ENCODE results near the gene CD7.

The CD7 gene

GRCh38 chr17:82314012-82314726, 3.2 kb downstream of the CD7 start:
- DNase-seq: no peak

GRCh38 chr17:82313195-82314011, 4.0 kb downstream of the CD7 start:
- DNase-seq: no peak

DNA sequence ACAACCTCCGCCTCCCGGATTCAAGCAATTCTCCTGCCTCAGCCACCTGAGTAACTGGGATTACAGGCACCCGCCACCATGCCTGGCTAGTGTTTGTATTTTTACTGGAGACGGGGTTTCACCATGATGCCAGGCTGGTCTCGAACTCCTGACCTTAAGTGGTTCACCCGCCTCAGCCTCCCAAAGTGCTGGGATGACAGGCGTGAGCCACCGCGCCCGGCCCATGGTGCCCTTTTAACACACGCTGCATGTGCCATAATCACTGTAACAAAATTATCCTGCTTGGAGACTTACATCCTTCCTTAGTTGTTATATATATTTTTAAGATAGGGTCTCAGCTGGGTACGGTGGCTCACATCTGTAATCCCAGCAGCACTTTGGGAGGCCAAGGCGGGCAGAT, 5.4 kb downstream of the CD7 start:
- DNase-seq: no peak

DNA sequence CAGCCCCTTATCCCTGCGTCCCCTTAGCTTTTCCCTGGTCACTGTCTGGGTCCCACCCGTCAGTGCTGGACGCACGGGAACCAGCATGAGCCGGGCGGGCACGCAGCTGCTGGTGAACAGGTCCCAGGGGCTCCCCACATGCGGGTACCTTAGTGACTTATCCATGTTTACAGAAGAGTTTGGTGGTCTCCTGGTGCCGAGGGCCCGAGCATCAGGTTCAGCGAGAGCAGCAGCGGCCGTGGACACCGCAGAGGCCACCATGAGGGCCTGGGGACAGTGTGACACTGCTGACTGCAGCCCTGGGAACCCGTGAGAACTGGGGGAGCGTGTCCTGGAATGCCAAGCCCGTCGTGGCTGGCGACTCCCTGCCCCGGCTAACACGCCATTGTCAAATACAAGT, 6.5 kb downstream of the CD7 start:
- DNase-seq: no peak

- DNase-seq: no peak
These were observed 7.5 kb downstream of the CD7 start for GRCh38 chr17:82309656-82310570.

DNA sequence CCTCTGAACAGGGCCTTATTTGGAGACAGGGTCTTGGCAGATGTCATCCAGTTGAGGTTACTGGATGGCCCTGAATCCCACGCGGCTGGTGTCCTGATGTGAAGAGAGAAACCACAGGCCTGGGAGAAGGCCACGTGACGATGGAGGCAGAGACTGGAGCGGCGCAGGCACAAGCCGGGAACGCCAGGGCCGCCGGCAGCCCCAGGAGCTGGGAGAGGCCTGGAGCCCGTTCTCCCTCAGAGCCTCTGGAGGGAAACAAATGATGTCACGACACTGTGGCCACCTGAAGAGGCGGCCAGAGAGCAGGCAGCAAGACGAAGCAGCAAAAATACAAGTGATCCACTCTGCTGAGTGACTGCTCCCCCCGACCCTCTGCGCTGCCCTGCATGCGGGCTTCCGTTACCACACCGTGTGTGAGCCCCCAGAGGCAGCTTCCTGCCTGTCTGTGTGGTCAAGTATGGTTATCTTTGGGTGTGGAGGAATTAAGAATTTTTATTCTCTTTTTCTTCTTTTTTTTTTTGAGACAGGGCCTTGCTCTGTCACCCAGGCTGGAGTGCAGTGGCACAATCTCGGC, 11.6 kb downstream of the CD7 start:
- DNase-seq: no peak

GRCh38 chr17:82304826-82305726, 12.3 kb downstream of the CD7 start:
- DNase-seq: no peak

GRCh38 chr17:82303944-82304808, 13.2 kb downstream of the CD7 start:
- no peak for DNase-seq

DNA sequence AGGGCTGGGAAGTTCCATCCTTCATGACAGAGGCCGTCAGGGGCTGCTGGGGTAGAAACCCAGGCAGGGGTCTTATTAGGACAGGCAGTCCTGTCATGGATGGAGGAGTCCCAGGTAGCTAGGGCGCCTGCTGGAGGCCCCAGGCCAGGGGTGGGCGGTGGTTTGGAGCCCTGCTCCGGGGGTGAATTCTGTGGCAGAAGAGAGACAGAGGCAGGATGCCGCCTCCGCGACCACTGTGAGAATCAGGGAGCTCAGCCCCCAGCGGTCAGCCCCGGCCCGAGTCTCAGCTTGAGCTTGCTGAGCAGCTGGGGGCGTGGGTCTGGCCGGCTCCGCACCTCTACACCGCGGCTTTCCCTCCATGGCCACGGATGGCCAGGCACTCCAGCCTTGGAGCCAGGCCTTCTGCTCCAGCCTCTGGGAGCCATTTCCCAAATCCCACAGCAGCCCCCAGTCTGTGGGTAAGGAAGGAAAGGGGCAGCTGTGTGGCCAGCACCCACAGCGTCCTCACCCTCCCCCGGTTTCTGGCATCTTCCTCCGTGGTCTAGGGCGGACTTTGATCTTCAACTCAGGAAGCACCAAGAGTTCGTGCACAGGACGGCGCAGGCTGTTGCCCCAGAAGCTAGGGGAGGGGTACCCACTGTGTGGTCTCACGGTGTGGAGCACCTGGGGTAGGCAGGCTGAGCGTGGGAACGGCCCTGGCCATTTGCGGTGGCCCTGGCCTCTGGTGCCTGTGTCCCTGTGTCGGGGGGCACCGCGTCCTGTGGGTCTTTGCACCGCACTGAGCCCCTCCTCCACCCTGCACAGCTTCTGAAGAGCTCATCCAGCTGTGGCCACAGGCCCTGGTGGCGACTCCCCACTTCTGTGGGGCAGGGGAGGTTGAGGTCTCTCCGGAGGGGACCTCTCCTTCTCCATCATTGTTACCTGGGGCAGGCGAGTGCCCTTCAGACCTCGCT, 14.1 kb downstream of the CD7 start:
- DNase-seq: no peak

- no peak for DNase-seq
These were observed 14.8 kb downstream of the CD7 start for GRCh38 chr17:82302568-82302963.

GRCh38 chr17:82301916-82302567, 15.4 kb downstream of the CD7 start:
- DNase-seq: no peak

DNA sequence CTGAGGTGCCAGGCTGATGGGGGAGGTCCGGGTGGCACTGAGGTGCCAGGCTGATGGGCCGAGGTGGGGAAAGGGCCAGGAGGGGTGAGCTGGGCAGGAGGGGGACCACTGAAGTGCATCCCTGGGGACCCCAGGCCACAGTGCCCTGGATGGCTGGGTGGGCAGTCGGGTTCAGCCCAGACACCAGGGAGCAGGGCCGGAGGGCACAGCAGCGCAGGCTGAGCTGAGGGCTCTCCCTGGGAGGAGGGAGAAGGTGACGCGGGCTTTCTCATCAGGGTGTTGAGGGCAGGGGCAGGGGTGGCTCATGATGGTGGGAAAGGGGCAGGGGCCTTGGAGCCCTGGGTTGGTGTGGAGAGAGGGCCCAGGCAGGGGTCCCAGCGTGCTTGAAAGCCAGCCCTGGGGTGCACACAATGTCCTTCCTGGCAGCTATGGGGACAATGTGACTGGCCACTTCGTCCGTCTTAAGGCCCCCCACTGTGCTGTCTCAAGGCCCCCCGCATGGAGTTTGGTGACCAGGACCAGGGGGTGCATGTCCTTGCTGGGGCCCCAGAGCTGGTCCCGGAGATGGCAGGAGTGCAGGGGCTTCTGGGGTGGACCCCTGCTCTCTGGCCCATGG, 16.0 kb downstream of the CD7 start:
- no peak for DNase-seq

GRCh38 chr17:82300707-82301270, 16.6 kb downstream of the CD7 start:
- DNase-seq: peak; percentile 53

- DNase-seq: no peak
These were observed 17.2 kb downstream of the CD7 start for GRCh38 chr17:82300228-82300627.

DNA sequence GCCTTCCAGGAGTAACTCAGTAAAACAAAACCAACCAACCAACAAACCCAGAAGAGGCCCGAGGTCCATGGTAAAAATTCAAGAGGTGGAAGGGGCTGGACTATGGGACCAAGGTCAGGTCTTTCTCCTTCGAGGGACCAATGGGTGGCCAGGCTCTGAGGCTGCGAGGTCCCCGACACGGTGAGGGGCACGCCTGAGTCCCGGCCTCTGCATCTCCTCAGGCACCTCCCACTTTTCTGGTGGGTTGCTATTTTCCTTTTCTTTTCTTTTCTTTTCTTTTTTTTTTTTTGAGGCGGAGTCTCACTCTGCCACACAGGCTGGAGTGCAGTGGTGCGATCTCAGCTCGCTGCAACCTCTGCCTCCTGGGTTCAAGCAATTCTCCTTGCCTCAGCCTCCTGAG, 18.0 kb downstream of the CD7 start:
- no peak for DNase-seq

GRCh38 chr17:82298538-82299421, 18.6 kb downstream of the CD7 start:
- DNase-seq: no peak
